NCI-H2029 treated with DMSO at 0.1 percent for 48 hours (cell line): ENCODE measurements around the gene EPS8.

Experiments
- DNase-seq: peaks from one replicate; lab custom pipeline; 2025; lab: John Stamatoyannopoulos, UW

Gene EPS8

DNA sequence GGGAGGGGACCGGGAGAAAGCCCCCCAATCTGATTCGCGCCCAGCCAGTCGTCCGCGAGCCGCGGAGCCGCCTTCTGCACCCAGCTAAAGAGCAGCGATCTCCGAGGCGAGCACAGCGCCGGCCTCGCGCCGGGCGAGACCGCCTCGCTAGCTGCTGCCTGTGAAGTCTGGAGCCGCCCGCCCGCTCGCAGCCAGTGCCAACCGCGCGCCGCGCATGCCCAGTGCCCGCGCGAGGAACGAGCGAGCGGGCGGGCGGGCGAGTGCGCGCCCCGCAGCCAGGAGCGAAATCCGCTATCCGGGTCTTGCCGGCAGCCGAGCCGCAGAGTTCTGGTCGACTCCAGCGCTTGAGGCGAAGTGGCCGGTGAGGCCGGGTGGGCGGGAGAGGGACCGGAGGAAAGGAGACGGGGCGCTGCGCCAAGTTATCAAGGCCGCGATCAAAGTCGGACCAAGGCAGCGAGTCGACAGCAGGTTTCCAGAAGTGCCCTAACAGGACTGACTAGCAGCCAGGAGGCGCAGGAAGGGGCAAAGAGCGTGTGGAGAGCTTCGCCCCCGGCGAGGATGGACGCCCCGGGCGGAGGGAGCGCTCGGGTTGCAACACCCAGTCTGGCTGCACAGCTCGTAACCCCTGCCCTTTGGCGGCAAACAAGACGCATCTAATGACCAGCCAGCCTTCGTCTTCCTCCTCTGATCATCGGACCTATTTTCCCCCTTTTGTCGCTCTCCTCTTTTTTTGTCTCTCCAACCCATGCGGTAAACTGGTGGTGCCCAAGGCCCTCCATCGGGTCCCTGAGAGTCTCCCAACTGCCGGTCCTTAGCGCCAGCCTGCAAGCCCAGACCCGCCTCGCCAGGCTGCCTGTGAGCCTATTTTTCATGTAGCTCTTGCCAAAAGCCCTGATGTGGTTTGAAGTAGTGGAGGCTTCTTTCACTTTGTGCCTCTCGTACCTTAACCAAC, at the start of gene EPS8:
Gene EPS8 (minus strand): TSS at position 169 of the 952 bp plus-strand sequence. CDS start 106,437 bp downstream, outside the sequence.
- peak; percentile 62 for DNase-seq

DNA sequence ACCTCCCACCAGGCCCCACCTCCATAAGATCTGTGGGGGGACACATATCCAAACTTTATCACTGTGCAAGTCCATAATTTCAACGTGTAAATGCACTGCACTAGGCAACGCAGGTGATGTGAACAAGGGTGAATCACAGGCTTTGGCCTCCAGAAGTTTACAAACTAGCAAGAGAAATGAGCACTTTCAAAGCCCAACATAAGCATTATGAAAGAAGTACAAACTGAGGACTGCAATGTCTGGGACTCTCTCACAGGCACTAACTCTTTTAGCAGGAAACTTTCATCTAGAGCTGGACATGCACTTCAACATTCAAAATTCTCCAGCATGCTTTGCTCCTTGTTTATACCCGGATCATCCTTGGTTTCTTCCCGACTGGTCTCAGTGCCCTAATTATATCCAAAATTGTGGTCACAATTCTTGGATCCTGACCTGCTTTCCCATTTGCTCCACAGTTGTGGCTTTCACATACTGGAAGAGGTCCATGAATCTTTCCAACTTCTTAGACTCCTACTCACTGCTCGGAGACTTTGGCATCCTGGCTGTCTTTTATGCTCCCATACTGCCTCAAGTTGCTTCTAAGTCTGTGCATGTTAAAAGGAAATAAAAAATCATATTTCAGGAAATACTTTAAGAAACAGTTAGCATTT, 48.1 kb upstream of the EPS8 start:
- DNase-seq: no peak

DNA sequence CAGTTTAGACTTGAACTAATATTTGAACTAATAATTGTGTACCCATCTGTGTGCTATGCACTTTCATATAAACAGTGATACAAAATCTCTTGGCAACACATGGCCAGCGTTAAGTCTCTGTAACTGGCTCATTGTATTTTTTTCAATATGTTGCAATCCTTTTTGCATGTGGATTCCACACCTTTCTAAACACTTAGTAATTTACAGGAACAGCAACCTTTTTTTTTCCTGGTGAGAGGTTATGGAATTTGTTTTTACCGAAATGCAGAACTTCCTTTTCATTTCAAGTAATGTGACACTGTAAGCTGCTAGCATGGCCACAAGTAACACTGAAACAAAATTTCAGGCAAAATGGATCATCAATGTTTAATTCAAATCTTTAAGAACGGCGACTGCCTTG, 45.4 kb upstream of the EPS8 start:
- DNase-seq: no peak

DNA sequence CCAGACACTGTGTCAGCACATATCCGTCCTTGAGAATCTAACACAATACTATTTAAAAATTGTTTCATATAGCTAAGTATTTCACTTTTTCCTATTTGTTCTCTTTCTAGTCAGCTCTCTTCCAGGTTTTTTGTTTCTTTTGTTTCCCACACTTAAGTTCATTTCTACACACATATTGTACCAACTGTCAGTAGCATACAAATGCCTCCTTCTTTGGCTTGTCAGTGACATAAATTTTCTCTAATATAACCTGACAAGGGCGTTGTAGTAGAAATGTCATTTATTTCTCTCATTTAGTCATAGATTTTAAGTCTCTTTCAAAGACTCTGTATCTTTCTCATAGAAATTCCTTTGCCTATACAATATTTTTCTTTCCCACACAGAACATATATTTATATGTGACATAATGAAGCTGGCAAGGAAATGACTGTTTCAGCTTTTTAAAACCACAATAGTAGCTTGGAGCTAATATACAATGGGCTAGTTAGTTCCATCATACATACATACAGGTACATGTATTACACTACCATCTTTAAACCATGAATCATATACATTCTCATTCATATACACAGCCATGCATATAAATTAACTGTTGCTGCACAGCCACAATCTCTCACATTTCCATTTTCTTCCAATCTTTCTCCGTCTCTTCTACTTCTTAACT, 42.3 kb upstream of the EPS8 start:
- DNase-seq: no peak

DNA sequence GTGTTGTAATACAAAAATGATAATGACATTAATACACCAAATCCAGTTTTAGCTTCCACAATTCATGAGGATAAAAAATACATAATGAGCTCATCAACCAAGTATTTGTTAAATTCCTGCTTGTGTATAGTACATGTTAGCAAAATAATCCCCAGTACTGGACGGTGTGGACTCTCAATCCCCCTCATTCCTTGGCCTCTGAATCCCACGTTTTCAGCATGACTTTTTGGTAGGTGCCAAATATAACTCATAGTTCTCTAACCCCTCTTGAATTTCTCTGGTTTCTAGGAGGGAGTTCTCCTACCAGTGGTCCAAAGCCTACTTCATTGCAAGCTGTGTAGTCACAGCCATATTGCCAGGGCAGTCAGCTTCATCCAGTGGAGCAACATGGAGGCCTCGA, 41.4 kb upstream of the EPS8 start:
- no peak for DNase-seq

DNA sequence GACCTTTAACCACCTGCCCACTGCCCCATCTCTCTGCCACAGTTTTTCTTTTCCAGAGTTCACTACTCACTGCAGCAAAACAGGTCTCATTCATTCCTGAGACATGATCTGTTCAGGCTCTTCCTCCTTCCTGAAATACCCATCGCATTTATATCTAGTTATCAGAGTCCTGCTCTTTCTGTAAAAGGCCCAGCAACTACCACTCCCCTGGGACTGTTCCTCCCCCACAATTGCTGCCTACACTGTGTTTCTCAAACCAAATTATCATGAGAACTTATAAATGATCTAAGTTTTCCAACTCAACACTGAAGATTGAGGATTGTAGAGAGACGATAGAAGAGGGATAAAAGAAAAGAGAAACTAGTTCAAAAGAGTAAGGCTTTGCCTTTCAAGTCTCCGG, 40.8 kb upstream of the EPS8 start:
- DNase-seq: no peak

DNA sequence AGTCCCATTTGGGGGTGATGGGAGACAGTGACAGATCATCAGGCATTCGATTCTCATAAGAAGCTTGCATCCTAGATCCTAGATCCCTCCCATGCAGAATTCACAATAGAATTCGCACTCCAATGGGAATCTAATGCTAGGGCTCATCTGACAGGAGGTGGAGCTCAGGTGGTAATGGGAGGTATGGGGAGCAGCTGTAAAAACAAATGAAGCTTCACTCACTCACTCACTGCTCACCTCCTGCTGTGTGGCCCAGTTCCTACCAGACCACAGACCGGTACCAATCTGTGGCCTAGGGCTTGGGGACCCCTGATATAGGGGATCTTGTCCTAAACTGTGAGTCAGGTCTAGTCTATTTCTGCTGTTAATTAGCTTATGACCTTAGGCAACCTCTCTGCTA, 40.1 kb upstream of the EPS8 start:
- no peak for DNase-seq

DNA sequence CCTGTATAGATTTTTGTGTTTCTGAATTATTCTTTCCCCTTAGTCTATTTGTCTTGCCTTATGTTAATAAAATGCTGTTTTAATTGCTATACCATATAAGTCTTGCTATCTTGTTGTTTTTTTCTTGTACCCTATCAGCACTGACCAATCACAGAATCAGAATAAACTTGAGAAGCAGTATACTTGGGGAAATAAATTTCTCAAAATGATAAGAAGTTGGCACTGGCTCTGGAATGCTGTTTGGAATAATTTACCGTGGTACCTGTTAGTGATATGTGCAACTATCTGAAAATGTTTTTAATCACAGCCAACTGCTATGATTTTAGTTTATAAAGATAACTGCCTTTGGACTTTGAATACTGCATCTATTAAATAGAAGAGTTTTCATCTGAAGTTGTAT, 37.9 kb upstream of the EPS8 start:
- no peak for DNase-seq

DNA sequence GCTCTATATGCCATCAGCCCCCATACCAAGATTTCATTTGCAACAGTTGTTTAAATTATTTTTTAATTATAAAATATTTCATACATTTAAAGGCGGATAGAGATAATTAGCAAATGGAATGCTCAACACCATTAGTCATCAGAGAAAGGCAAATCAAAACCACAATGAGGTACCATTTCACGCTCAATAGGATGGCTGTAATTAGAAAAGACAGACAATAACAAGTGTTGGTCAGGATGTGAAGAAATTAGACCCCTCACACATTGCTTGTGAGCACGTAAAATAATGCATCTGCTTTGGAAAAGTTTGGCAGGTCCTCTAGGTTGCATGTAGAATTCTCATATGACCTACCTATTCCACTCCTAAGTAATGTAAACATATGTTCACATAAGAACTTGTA, 35.3 kb upstream of the EPS8 start:
- DNase-seq: no peak

DNA sequence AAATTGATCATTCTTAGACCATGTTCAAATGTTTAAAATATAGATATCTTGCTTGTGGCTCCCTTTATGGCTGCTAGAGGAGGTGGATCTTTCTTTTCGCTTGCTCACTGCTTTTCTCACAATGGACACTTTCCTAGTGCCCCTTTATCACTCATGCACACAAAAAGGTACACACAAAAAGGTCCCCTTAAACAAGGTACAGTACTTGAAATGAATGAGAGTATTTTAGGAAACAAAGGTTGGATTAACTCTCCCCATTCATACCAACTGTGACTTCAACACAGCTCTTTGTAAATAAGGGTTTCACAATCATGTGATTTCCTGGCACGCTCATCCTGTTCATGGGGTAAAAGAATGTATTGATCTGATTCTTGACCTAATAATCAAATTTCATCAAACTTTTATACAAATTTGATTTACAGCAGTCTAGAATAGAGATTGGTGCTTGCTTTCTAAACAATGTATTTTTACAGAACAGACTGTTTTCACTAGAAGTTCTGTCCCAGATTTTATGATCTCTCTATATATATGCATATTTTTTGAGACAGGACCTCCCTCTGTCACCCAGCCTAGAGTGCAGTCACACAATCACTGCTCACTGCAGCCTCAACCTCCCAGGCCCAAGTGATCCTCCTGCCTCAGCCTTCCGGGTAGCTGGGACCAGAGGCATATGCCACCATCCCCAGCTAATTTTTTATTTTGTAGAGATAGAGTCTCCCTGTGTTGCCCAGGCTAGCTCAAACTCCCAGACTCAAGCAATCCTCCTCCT, 34.4 kb upstream of the EPS8 start:
- no peak for DNase-seq

DNA sequence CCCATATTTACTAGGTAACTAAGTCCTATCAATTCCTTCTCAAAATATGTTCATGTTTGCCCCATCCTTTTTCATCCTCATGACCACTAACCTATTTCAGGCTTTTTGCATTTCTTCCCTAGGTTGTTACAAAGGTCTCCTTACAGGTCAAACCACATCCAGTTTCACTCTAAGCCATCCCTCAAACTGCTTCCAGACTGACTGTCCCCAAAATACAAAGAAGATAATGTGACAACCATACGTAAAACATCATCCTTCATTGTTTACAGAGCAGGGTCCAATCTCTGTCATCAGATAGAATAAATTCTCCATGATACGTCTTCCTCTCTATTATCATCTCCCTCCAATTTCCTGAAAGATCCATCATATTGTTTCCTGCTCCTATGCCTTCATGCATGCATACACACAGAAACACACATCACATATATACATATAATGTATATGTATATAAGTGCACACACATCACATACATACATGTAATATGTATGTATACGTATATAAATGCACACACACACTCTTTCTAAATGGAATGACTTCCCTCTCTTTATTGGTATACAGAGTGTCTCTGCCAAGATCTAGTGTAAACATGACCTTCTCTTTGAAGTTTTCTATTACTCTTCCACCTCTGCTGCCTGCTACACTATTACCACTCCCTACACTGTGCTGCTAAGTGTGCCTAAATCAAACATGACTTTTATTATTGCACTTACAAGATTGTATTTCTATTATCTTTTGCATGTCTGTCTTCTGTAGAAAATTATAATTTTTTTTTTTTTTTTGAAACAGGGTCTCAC, 30.7 kb upstream of the EPS8 start:
- DNase-seq: no peak

DNA sequence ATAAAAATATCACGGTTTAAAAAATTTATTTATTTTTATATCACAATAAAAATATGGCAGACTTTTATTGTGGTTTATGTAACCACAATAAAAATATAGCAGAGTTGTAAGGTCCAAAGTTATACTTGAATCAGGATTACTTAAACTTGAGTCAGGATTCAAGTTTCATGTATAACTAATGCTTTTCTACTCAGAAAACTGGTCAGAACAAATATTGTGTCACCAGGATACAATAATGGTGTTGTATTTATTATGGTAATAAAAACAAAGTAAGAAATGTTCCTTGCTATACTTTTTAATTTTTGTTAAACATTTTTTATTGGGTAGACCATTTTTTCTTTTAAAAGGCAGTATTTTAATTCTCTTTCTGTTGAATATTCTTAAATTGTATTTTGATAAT, 29.2 kb upstream of the EPS8 start:
- no peak for DNase-seq

DNA sequence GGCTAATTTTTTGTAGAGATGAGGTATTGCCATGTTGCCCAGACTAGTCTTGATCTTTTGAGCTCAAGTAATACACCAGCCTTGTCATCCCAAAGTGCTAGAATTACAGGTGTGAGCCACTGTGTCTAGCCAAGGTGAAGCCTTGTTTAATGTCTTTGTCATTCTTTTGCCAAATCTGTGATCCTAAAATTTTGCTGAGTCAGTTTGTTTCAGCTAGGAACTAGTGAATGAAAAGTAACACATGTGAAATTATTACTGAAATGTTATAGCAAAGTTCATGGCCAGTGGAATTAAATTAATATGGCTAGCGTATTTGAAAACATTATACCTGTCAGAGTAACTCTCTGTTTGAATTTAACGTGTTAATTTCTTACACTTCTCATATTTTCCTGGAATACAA, 26.5 kb upstream of the EPS8 start:
- DNase-seq: no peak

DNA sequence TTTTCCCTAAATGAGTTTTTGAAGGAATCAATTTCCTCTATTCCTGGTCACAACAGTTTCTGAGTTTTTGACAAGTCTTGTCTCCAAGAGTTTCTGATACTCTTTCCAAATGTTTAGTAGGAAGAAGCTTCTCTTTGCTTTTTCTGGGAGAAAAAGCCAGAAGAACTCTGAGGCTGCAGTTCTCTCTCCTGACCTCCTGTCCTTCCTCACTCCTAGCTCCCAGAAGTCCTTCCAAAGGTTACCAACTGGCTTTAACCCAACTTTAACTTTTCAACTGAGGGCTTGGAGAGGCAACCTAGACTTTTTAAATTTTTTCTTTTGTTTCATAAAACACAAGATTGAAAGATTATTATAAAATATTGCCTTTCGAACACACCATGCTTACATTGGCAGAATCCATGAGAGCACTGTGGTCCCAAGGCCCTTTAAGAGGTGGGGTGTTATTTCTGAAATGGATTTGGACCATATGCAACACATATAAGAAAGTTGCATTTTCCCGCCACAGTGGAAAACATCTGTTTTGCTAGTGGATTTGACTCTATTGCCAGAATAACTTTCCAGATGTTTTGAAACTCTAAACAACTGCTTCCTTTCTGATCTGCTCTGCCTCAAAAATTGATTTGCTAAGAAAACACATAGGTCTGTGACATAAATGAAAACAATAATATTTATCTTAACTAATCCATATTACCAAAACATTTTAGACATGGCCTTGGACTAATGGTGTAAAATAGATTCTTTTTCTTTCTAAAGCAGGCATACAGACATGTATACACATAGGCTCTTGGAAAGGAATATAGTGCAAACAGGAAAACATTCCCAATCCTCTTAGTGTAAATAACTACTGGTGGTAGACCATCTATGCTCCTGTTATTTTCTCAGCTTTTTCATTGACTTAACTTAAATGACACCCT, 22.3 kb upstream of the EPS8 start:
- no peak for DNase-seq

DNA sequence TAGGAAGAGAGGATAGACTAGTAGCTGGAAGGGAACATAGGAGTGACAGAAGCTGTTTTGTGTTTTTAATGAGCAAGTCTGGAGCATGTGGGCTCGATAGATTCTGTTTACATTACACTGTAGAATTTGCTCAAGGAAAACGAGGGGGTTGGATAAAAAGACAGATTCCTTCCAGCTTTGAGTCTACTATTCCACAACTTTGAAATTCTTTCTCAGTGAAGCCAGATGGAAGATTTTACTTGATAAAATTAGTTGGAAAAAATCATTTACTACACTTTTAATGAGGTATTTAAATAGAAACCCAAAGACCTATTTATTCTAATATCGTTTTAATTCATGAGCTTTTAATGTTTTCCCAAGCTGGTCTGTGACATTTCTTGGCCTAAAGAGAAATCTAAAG, 19.5 kb upstream of the EPS8 start:
- DNase-seq: no peak

DNA sequence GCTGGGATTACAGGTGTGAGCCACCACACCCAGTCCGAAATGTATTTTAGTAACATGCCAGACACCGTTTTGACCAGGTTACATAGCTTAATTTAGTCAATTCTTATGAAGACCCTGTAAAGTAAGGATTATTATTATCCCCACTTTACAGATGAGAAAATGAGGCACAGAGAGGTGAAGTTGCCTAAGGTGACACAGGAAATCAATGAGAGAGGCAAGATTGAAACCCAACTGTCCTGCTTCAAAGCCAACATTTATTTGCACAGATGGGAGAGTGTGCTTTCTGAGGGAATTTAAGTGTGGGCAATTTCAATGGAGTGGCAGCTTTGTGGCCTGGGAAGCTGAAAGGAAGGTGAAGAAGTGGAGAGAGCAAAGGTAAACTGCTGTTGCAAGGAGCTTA, 19.1 kb upstream of the EPS8 start:
- DNase-seq: no peak

DNA sequence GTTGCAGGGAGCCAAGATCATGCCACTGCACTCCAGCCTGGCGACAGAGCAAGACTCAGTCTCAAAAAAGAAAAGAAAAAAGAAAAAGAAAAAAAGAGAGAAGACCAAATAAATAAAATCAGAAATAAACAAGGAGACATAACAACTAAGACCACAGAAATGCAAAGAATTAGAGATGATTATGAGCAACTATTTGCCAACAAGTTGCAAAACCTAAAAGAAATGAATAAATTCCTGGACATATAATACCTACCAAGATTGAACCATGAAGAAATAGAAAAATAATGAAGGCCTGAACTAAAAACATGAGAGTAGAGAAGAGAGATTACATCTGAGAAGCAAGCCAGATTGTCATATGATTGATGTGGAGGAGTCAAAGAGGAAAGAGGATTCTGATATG, 17.6 kb upstream of the EPS8 start:
- DNase-seq: no peak

DNA sequence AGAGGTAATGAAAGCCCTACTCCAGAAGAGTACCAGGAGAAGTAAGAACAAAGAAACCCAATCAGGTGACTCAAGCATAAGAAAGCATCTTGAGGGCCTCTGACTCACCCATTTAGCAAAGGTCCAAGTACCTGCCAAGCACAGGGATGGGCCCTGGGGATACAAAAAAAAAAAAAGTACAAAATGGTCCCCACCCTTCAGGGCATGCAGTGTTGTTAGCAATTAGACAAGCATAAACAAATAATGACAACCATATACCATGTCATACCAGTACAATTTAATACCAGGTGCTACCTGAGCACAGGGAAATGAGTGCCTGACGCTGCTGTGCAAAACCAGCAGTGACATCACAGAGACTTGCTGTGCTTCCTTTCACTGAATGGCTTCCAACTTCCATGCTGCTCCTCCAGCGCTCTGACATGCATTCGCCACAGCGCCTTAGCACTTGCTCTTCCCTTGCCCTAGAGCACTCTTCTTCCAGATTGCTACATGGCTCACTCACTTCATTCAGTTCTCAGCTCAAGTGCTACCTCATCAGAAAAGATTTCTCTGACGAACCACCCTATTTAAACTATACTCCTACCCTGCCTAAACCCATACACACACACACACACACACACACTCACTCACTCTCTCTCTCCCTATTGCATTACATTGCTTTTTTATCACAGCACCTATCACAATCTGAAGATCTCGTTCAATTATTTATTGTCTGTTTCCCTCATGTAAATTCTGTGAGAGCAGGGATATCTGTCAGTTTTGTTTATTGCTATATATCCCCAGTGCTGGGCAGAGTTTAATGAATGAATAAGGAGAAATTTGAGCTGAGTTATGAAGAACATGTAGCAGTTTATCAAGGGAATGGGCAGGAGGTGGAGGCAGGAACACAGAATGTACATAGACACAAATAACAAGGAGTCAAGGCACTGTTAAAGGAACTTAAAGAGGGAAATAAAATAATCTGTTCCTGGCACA, 12.9 kb upstream of the EPS8 start:
- DNase-seq: no peak

DNA sequence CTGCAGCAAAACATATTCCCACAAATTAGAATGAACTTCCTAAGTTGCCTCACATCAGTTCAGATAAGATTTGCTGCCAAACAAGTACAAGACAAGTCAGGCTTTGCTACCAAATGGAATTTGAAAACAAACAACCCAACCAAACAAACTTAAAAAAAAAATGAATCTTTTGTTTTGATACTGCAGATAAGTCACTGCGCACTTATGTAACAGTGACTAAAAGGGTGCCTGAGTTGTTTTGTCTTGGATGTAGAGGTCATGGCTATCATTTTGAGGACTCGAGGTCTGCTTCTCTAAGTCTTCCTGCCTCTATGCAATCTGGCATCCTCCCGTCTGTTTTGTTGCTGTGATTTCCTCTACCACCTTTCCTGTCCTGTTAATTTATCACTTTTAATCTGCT, 11.1 kb upstream of the EPS8 start:
- no peak for DNase-seq
